Gastroesophageal sphincter (tissue), 4 donors: Measurements from ENCODE around the gene CHRM5. TPM values are rescaled to one million over a fixed set of nuclear protein-coding genes. Genes with fewer than 3 reads are reported as not detected.

ENCODE experiments used
- ATAC-seq: fragments of 150-250 bp; one replicate; pipeline ENCODE4 v1.9.1; 2016; ENCODE audit warnings: mild to moderate bottlenecking, moderate library complexity
- H3K27ac ChIP-seq, 4 donors: fragments of 200-600 bp; sonication (generic) in 3 of 4; 1 replicate in 3 of 4; 2 replicates in 1 of 4; pipeline ENCODE4 v1.5.1; 2016 to 2019
- H3K27me3 ChIP-seq: fragments of 200-600 bp; sonication (generic); one replicate; pipeline ENCODE4 v1.5.1; 2019
- H3K36me3 ChIP-seq, 2 donors: fragments of 200-600 bp; sonication (generic); one replicate each; pipeline ENCODE4 v1.5.1; 2019; ENCODE audit warnings: control low read depth in 1 of 2
- H3K4me1 ChIP-seq, 3 donors: fragments of 200-600 bp; sonication (generic); 1 replicate in 2 of 3; 2 replicates in 1 of 3; pipeline ENCODE4 v1.5.1; 2016 to 2019; ENCODE audit warnings: control low read depth in 2 of 3
- H3K4me3 ChIP-seq, 2 donors: fragments of 200-600 bp; sonication (generic); one replicate each; pipeline ENCODE4 v1.5.1; 2019; ENCODE audit warnings: mild to moderate bottlenecking in 1 of 2, moderate library complexity in 1 of 2
- H3K9me3 ChIP-seq, 3 donors: fragments of 200-600 bp; sonication (generic); one replicate each; pipeline ENCODE4 v1.5.1; 2017 to 2019; ENCODE audit warnings: control low read depth in 2 of 3
- EP300 ChIP-seq: sonication (generic); formaldehyde crosslinking; IDR thresholded peaks from one replicate; pipeline ENCODE4 v1.6.1; 2017; ENCODE audit warnings: antibody characterized with exemption, mild to moderate bottlenecking
- POLR2A ChIP-seq, 2 donors: fragments of 450-650 bp; IDR thresholded peaks; one replicate each; pipeline ENCODE4 v1.6.1; 2017; ENCODE audit warnings: antibody characterized with exemption in 2 of 2, mild to moderate bottlenecking in 2 of 2, moderate library complexity in 1 of 2
- POLR2AphosphoS5 ChIP-seq: sonication (generic); formaldehyde crosslinking; IDR thresholded peaks from one replicate; pipeline ENCODE4 v1.6.1; 2017; ENCODE audit warnings: antibody characterized with exemption
- WGBS, 2 donors: methylation state at CpG; one replicate each; pipeline ENCODE4 v1.1.5; 2018; ENCODE audit warnings: low coverage in 1 of 2; 5-methylcytosine and 5-hydroxymethylcytosine counted together
- total RNA-seq, 4 donors: library from RNA; depleted of rRNA; stranded (reverse); fragments of >200 nt; gene quantifications; one replicate each; pipeline ENCODE4 v1.1.0, GENCODE V29; 2016
- TF ChIP-seq, protein P1 (sequence below), 4 experiments: fragments of 200-600 bp in 2 of 4; fragments of 450-650 bp in 2 of 4; sonication (generic) in 1 of 4; IDR thresholded peaks; one replicate each; pipeline ENCODE4 v1.5.1; 2017 to 2019; ENCODE audit warnings: antibody characterized with exemption in 4 of 4, mild to moderate bottlenecking in 2 of 4, moderate library complexity in 2 of 4

The CHRM5 gene
- total RNA-seq, 4 donors from 2014 or later: not detected

DNA sequence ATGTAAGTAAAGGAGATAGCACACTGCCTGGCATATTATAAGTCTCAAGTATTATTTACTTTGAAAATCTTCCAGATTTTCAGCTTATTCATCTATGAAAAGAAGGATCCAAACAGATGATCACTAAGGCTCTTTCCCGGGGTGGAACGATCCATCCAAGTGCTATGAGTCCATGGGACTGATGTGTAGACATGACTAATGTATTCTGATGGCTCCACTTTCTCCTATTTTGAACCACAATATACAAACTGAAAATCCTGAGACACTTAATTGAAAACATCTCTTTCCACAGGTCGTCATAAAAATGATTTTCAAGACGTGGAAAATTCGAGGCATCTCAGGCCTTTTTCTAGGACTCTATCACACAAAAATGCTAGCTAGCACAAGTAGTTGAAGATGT is 33.4 kb upstream of the CHRM5 start:
- no peak for TF ChIP-seq POLR2AphosphoS5
- TF ChIP-seq POLR2A (IDR thresholded peaks at IDR 0.05): no peak
- TF ChIP-seq EP300: no peak
- TF ChIP-seq, protein P1, sequence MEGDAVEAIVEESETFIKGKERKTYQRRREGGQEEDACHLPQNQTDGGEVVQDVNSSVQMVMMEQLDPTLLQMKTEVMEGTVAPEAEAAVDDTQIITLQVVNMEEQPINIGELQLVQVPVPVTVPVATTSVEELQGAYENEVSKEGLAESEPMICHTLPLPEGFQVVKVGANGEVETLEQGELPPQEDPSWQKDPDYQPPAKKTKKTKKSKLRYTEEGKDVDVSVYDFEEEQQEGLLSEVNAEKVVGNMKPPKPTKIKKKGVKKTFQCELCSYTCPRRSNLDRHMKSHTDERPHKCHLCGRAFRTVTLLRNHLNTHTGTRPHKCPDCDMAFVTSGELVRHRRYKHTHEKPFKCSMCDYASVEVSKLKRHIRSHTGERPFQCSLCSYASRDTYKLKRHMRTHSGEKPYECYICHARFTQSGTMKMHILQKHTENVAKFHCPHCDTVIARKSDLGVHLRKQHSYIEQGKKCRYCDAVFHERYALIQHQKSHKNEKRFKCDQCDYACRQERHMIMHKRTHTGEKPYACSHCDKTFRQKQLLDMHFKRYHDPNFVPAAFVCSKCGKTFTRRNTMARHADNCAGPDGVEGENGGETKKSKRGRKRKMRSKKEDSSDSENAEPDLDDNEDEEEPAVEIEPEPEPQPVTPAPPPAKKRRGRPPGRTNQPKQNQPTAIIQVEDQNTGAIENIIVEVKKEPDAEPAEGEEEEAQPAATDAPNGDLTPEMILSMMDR (IDR thresholded peaks at IDR 0.05): no peak
- Histone ChIP-seq H3K27ac (no peak overlapping the region), H3K27me3 (no peaks in the 10 kb centered on the region), H3K36me3 (no peaks in the 10 kb centered on the region), H3K4me3 (no peak overlapping the region), H3K9me3 (no peaks in the 10 kb centered on the region), H3K4me1 (no peaks in the 10 kb centered on the region)
- ATAC-seq: no peak
- 81 to 86% methylated on average over 5 of the region's 5 CpGs for WGBS, 2 donors

DNA sequence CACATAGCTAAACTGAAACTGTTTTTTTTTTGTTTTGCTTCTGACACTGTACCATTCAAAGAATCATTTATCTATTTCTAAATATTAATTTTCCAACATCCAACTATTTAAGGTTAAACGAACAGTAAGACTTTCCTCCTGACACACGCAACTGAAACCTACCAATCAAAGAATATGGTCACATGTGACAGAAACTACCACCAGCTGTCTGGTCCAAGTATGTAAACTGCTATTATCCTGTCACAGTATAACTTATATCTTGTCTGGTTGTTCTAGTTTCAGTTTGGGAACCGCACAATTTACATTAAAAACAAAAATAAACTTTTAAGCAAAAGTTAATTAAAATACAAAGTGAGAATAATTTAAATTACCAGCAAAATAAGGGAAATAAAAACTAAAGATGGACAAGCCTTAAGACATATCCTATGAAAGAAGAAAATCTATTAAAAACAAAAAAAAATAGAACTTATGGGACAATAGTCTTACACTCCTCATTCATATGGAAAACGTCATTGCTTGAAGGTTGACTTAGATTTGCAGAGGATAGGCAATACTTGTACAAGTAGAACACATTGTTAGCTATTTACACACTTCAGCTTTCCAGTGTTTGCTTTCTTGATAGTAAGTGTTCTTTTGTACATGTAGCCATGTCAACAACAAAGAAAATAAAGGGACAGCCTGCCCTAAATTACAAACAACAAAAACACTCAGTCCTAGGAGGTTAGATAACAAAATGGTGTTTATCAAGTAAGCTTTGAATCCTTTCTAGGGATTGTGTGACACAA is 26.8 kb upstream of the CHRM5 start:
- WGBS, 2 donors: 85 to 87% methylated on average over 3 to 4 of the region's 4 CpGs
- Histone ChIP-seq H3K9me3 (no peaks in the 10 kb centered on the region), H3K27ac (no peak overlapping the region), H3K4me1 (no peaks in the 10 kb centered on the region), H3K27me3 (no peaks in the 10 kb centered on the region), H3K4me3 (no peak overlapping the region), H3K36me3 (no peaks in the 10 kb centered on the region)
- TF ChIP-seq EP300: no peak
- ATAC-seq: no peak

DNA sequence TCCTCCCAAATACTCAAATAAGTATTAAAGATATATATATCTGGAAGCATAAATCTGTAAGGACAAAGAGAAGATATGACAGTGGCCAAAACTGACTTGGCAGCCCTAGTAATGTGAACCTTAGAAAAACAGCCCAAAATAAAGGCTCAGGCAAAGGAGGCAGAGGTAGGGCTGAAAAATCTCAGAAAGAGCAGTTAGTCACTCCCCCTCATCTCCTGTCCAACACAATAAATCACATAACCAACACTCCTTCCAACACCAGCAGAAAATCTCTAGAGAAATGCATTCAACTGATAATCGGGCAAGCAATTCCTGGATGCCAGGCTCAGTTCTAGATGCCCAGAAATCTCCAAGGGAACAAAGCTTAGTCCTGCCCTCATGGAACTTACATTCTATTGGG is 22.1 kb upstream of the CHRM5 start:
- no peaks in the 10 kb centered on the region for H3K9me3 ChIP-seq
- no peak overlapping the region for H3K4me3 ChIP-seq
- no peak overlapping the region for H3K27ac ChIP-seq
- no peaks in the 10 kb centered on the region for H3K36me3 ChIP-seq
- no peak for ATAC-seq
- no peaks in the 10 kb centered on the region for H3K4me1 ChIP-seq
- 57 to 82% methylated on average over 1 of the region's 1 CpG for WGBS, 2 donors
- TF ChIP-seq, protein P1 (IDR thresholded peaks at IDR 0.05): no peak
- no peak for TF ChIP-seq POLR2A (IDR thresholded peaks at IDR 0.05)
- no peak for TF ChIP-seq POLR2AphosphoS5
- TF ChIP-seq EP300: no peak
- no peaks in the 10 kb centered on the region for H3K27me3 ChIP-seq

DNA sequence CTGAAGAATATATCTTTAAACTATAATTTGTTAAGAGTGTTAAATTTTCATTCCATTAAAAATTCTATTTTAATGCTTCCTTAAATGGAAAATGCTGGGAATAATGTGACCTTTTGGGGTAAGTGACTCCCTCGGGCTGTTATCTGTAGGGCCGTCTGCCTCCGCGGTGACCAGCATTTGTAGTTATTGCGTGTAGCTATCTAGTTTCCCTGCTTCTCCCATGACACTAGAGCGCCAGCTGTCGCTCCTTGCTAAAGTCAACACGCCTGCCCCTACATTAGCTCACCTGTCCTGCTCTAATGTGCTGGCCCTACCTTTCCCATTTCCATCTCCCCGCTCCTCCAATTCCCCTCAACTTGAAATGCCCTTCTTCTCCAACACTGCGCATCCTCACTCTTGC is 12.4 kb upstream of the CHRM5 start:
- WGBS, 2 donors: 67 to 76% methylated on average over 7 to 10 of the region's 10 CpGs
- Histone ChIP-seq H3K4me3 (no peak overlapping the region), H3K9me3 (no peaks in the 10 kb centered on the region), H3K27ac (no peak overlapping the region), H3K27me3 (no peaks in the 10 kb centered on the region), H3K4me1 (no peaks in the 10 kb centered on the region), H3K36me3 (no peaks in the 10 kb centered on the region)
- ATAC-seq: no peak
- TF ChIP-seq, protein P1 (IDR thresholded peaks at IDR 0.05): no peak
- TF ChIP-seq POLR2A (IDR thresholded peaks at IDR 0.05) (no peak), POLR2AphosphoS5 (no peak), EP300 (no peak)

DNA sequence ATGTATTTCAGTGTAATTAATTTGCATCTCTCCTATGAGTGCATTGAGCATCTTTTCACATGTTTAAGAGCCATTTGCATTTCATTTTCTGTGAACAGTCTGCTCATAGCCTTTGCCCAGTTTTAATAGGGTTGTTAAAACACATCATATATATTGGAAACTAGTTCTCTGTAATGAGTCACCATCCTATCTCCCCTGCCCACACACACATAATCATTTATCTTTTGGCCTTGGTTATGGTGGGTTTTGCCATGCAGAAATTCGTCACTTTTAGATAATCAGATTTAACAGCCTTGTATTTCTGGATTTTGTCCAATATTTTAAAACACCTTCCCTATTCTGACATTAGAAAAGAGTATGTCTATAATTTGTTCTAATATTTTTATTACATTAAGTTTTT is 11.9 kb upstream of the CHRM5 start:
- H3K36me3 ChIP-seq: no peaks in the 10 kb centered on the region
- TF ChIP-seq EP300: no peak
- no peak for TF ChIP-seq POLR2A (IDR thresholded peaks at IDR 0.05)
- no peaks in the 10 kb centered on the region for H3K4me1 ChIP-seq
- ATAC-seq: no peak
- H3K9me3 ChIP-seq: no peaks in the 10 kb centered on the region
- 26 to 75% methylated on average over 1 of the region's 1 CpG for WGBS, 2 donors
- no peak overlapping the region for H3K4me3 ChIP-seq
- H3K27me3 ChIP-seq: no peaks in the 10 kb centered on the region
- H3K27ac ChIP-seq: no peak overlapping the region

DNA sequence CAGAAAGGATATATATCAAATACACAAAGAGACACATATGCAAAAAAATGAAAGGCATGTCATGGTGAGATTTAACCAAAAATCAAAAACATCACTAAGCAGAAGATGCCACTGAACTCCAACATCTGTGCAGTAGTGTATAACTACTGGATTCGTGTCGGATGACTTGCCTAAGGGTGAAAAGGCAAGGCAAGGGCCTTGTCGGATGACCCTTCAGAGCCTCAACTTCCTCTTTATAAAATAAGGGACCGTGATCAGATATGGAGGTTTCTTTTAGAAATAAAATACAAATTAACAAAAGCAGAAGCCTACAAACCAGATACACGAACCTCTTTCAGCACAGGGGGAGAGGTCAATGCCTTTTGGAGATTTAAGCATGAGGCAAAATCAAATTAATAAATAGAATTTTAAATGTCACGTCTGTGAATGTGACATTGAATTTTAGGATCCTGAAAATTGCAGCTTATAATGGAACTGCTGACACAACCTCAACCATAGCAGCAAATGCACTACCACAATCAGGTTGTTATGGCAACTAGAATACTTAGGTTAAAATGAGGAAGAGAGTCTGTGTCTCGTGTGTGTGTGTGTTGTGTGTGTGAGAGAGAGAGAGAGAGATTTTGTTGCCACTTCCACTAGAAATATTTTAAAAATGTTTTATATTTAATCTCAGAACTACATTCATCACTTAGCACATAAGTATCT is 8.3 kb upstream of the CHRM5 start:
- no peaks in the 10 kb centered on the region for H3K9me3 ChIP-seq
- TF ChIP-seq, protein P1 (IDR thresholded peaks at IDR 0.05): no peak
- TF ChIP-seq EP300: no peak
- TF ChIP-seq POLR2A (IDR thresholded peaks at IDR 0.05): no peak
- TF ChIP-seq POLR2AphosphoS5: no peak
- H3K4me1 ChIP-seq: no peaks in the 10 kb centered on the region
- 73 to 82% methylated on average over 7 of the region's 7 CpGs for WGBS, 2 donors
- no peak for ATAC-seq
- no peak overlapping the region for H3K4me3 ChIP-seq
- no peaks in the 10 kb centered on the region for H3K36me3 ChIP-seq
- no peak overlapping the region for H3K27ac ChIP-seq
- H3K27me3 ChIP-seq: no peaks in the 10 kb centered on the region
